Fibroblast of pulmonary artery (primary cell): ENCODE measurements around the gene UNC5C.
"Not testable (repeated sequence)": the region's sequence is repeated elsewhere in the genome, so short reads cannot be mapped to it uniquely, and the experiment has no call there.

Experiments used
- DNase-seq: peaks from one replicate; pipeline ENCODE4 v3.0.0-alpha.2; 2010; ENCODE audit warnings: low read depth
- H3K4me3 ChIP-seq: replicated peaks from 2 replicates; pipeline ENCODE4 v1.5.1; 2011; ENCODE audit warnings: low read depth, mild to moderate bottlenecking, control low read depth, low read length, moderate library complexity
- TF ChIP-seq, protein P1 (sequence below): IDR thresholded peaks from 2 replicates; pipeline ENCODE4 v1.5.1; 2011; ENCODE audit warnings: mild to moderate bottlenecking, control low read depth, low read length, inconsistent platforms; ENCODE audit errors: missing control alignments

Gene UNC5C

DNA sequence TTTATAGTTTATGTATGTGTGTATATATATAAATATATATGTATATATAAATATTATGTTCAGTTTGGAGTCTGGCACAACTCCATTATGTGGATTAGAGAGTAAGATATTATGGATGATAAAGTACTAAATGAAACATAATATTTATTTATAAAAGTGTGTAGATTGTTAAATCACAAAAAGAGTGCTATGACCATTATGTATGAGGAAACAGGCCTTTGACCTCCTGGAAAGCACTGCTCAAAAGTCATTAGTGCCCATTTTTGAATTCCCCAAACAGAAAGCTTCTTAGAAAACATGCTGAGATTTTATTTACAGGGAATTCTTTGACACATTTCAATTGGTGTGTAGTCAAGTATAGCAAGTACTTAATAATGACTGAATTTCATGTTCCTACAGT is 391.2 kb downstream of the UNC5C start:
- H3K4me3 ChIP-seq = no peak overlapping the region
- no peak for DNase-seq
- TF ChIP-seq, protein P1, sequence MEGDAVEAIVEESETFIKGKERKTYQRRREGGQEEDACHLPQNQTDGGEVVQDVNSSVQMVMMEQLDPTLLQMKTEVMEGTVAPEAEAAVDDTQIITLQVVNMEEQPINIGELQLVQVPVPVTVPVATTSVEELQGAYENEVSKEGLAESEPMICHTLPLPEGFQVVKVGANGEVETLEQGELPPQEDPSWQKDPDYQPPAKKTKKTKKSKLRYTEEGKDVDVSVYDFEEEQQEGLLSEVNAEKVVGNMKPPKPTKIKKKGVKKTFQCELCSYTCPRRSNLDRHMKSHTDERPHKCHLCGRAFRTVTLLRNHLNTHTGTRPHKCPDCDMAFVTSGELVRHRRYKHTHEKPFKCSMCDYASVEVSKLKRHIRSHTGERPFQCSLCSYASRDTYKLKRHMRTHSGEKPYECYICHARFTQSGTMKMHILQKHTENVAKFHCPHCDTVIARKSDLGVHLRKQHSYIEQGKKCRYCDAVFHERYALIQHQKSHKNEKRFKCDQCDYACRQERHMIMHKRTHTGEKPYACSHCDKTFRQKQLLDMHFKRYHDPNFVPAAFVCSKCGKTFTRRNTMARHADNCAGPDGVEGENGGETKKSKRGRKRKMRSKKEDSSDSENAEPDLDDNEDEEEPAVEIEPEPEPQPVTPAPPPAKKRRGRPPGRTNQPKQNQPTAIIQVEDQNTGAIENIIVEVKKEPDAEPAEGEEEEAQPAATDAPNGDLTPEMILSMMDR = no peak

DNA sequence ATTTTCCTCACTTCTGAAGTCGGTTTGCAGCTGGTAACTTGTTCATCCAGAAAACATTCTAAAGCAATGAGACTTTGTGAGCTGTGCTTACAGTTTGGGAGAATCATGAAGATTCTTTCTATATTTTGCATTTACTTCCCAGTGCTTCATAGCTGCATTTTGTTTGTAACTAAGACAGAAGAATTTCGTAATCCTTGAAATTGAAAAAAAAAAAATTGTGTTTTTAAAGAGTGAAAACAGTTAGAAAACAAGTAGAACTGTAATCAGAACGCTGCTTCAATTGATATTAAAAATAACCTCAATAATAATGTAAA is 392.4 kb downstream of the UNC5C start:
- H3K4me3 ChIP-seq = no peak overlapping the region
- TF ChIP-seq, protein P1 = no peak
- DNase-seq = no peak

DNA sequence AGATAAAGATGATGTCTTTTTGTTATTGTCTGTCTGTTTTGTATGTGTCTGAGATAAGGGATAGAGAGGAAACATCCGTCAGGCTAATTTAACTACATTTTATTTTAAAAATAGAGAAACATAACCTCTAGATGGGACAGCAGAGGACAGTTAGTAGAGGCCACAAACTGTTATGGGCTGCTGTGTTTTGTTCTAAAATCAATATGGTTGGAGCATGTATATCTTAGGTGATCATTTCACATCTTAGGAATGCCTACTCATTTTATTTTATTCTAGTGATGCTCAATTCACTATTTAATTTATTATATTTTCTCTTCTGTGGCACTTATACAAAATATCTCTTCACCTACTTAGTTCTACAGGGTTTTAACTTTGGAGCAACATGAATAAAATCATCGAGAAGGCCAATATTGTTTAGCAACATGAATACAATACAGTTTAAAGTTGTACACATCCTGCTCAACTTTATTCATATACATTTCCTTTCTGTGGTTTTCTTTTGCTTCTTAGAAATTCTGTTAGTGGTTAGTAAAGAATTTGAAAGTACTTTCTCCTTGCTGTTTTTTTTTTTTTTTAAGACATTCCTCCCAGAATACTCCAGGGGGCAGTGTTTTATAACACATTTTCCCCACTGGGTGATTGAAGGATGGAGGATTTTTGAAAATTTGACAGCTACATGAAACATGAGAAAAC is 392.9 kb downstream of the UNC5C start:
- H3K4me3 ChIP-seq = no peak overlapping the region
- peak; percentile 62 for DNase-seq
- TF ChIP-seq, protein P1 = peak; percentile 65

DNA sequence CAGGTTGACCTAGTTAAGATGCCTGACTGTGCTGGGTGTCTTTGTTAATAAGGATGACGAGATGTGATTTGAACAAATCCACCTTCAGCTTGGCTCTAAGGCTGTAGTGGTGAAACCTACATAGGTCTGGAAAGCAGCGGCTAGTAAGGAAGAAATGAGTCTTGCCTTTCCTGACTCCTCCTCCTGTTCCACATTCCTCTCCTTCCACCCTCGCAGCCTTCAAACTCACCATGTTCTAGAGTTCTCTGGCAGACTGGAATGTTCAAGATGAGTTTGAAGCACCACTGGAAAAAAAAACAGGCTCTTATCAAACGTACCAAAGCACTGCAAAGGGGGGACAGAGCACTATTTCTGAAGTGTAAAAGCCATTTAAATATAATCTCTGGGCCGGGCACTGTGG is 395.6 kb downstream of the UNC5C start:
- TF ChIP-seq, protein P1 = no peak
- H3K4me3 ChIP-seq = no peak overlapping the region
- no peak for DNase-seq

DNA sequence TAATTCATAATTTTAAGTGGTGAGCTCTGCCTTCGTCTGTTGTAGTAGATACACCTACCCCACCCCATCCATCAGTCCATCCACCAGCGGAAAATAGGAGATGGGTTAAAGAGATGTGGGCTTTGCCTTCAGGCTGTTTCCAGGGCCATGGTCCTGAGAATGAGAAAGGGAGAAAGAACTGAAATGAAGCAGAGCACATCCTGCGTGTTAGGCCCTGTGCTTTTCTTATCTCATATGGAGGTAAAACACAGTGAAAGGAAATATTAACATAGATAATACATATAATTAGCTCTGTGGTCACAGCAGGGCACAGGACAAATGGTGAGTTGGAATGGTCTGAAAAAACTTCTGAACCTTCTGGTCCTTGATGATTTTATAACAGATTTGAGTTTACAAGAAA is 397.5 kb downstream of the UNC5C start:
- TF ChIP-seq, protein P1 = no peak

DNA sequence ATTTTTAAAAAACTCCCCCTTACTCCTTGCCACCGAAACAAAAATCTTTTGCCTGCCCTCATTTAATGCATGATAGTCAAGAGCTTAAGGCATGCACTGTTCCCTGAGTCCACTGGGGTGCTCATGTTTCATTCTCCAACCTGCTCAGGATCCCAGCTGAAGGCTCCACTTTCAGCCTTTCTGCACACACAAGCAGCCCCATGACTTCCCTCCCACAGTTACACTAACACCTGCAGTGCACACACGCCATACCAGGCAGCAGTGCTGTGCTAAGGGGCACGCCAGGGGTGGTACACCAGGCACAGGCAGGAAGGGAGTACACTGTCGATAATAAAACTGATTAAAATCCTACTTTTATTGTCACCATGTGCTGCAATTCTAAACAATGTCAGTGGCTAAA is 405.8 kb downstream of the UNC5C start:
- H3K4me3 ChIP-seq = no peak overlapping the region
- TF ChIP-seq, protein P1 = no peak
- no peak for DNase-seq

More for the DNA sequence above, 397.5 kb downstream of the UNC5C start:
- DNase-seq = no peak
- no peak overlapping the region for H3K4me3 ChIP-seq

DNA sequence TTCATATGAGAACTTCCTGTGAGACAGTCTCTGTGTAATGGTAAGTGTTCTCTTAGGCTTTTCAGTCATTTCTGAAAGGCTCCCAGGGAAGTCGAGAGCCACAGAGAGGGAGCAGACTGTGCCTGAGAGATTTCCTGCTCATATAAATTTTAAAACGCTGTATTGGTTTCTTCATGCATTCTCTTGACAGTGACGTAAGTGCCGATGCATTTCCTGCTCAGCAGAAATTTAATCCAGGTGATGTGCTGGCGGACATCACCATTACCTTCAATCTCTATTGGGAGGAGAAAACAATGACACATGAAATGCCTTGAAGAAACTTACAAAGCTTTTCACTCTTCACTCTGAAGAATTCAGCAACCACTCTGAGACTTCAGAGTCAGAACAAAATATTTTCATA is 407.4 kb downstream of the UNC5C start:
- no peak overlapping the region for H3K4me3 ChIP-seq
- DNase-seq = no peak
- TF ChIP-seq, protein P1 = no peak

DNA sequence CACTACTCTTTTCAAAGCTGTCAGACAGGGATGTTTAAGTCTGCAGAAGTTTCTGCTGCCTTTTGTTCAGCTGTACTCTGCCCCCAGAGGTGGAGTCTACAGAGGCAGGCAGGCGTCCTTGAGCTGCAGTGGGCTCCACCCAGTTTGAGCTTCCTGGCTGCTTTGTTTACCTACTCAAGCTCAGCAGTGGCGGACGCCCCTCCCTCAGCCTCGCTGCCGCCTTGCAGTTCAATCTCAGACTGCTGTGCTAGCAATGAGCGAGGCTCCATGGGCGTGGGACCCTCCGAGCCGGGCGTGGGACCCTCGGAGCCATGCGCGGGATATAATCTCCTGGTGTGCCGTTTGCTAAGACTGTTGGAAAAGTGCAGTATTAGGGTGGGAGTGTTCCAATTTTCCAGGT is 409.3 kb downstream of the UNC5C start:
- H3K4me3 ChIP-seq, DNase-seq: not testable (repeated sequence)

DNA sequence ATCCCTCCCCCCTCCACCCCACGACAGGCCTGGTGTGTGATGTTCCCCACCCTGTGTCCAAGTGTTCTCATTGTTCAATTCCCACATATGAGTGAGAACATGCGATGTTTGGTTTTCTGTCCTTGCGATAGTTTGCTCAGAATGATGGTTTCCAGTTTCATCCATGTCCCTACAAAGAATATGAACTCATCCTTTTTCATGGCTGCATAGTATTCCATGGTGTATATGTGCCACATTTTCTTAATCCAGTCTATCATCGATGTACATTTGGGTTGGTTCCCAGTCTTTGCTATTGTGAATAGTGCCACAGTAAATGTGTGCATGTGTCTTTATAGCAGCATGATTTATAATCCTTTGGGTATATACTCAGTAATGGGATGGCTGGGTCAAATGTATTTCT is 414.8 kb downstream of the UNC5C start:
- DNase-seq, H3K4me3 ChIP-seq: not testable (repeated sequence)
